Measurements from ENCODE around the gene ITGBL1. TPM values are rescaled to one million over a fixed set of nuclear protein-coding genes. Genes with fewer than 3 reads are reported as not detected.

The ITGBL1 gene
- total and polyA plus RNA-seq, 5 donors from 2014 or later: not detected

- Mint-ChIP-seq H3K27me3 (no peaks in the 10 kb centered on the region), H3K27ac (no peak overlapping the region), H3K4me3 (no peak overlapping the region), H3K9me3 (peaks cover 0 to 2% (median 0%) of the 10 kb centered on the region in 7 donors), H3K4me1 (no peaks in the 10 kb centered on the region), H3K36me3 (no peaks in the 10 kb centered on the region)
- H3K4me3 ChIP-seq (ENCODE audit: low read depth, low read length): no peak overlapping the region
- H3K27me3 ChIP-seq (ENCODE audit: control insufficient read depth, insufficient read depth, low read length): no peaks in the 10 kb centered on the region
- H3K36me3 ChIP-seq (ENCODE audit: control insufficient read depth, insufficient read depth, low read length): no peaks in the 10 kb centered on the region
- no peak for ATAC-seq (ENCODE audit: low read depth in 2 of 2)
- no peak overlapping the region for H3K27ac ChIP-seq (ENCODE audit: insufficient read depth, low read length, poor library complexity, severe bottlenecking)
- H3K9me3 ChIP-seq (ENCODE audit: control insufficient read depth in 2 of 2, low read length in 2 of 2): no peaks in the 10 kb centered on the region
- no peaks in the 10 kb centered on the region for H3K4me1 ChIP-seq (ENCODE audit: control insufficient read depth, insufficient read depth, low read length, poor library complexity, severe bottlenecking)
- no peak for DNase-seq
These were observed 41.1 kb downstream of the ITGBL1 start for GRCh38 chr13:101493541-101493940.

DNA sequence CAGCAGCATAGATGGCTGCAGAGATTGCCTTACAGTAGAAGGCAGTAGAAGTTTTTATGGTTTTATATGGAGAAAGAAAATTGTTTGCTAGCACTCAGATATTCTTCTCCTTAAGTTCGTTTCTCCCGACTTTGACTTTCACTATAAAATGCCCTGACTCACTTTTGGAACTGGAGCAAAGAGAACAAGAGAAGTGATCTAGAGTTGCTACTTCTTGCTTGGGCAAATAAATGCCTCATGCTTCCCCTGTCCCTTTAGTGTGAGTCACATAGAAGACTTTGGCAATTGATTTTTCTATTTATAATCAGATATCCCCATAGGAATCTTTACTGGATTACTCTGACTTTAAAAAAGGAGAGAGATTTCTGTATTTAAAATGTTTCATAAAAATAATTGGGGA is 46.9 kb downstream of the ITGBL1 start:
- Mint-ChIP-seq H3K4me3 (no peak overlapping the region), H3K27me3 (peaks cover 8% of the 10 kb centered on the region), H3K4me1 (no peaks in the 10 kb centered on the region), H3K36me3 (no peaks in the 10 kb centered on the region), H3K9me3 (peaks cover 0 to 2% (median 0%) of the 10 kb centered on the region in 7 donors), H3K27ac (no peak overlapping the region)
- H3K27me3 ChIP-seq (ENCODE audit: control insufficient read depth, insufficient read depth, low read length): peaks cover 3% of the 10 kb centered on the region
- no peaks in the 10 kb centered on the region for H3K9me3 ChIP-seq (ENCODE audit: control insufficient read depth in 2 of 2, low read length in 2 of 2)
- no peaks in the 10 kb centered on the region for H3K36me3 ChIP-seq (ENCODE audit: control insufficient read depth, insufficient read depth, low read length)
- no peak for ATAC-seq (ENCODE audit: low read depth in 2 of 2)
- no peak overlapping the region for H3K4me3 ChIP-seq (ENCODE audit: low read depth, low read length)
- no peak overlapping the region for H3K27ac ChIP-seq (ENCODE audit: insufficient read depth, low read length, poor library complexity, severe bottlenecking)
- no peaks in the 10 kb centered on the region for H3K4me1 ChIP-seq (ENCODE audit: control insufficient read depth, insufficient read depth, low read length, poor library complexity, severe bottlenecking)
- DNase-seq: no peak

- Mint-ChIP-seq H3K36me3 (no peaks in the 10 kb centered on the region), H3K4me3 (no peak overlapping the region), H3K4me1 (no peaks in the 10 kb centered on the region), H3K27me3 (peaks cover 12% of the 10 kb centered on the region), H3K27ac (no peak overlapping the region), H3K9me3 (peaks cover 0 to 2% (median 0%) of the 10 kb centered on the region in 7 donors)
- DNase-seq (no peak), ATAC-seq (ENCODE audit: low read depth in 2 of 2) (no peak)
- Histone ChIP-seq H3K4me3 (ENCODE audit: low read depth, low read length) (no peak overlapping the region), H3K9me3 (ENCODE audit: control insufficient read depth in 2 of 2, low read length in 2 of 2) (no peaks in the 10 kb centered on the region), H3K4me1 (ENCODE audit: control insufficient read depth, insufficient read depth, low read length, poor library complexity, severe bottlenecking) (no peaks in the 10 kb centered on the region), H3K27me3 (ENCODE audit: control insufficient read depth, insufficient read depth, low read length) (peaks cover 3% of the 10 kb centered on the region), H3K36me3 (ENCODE audit: control insufficient read depth, insufficient read depth, low read length) (no peaks in the 10 kb centered on the region), H3K27ac (ENCODE audit: insufficient read depth, low read length, poor library complexity, severe bottlenecking) (no peak overlapping the region)
These were observed 50.1 kb downstream of the ITGBL1 start for GRCh38 chr13:101502618-101503017.

- Histone ChIP-seq H3K4me1 (ENCODE audit: control insufficient read depth, insufficient read depth, low read length, poor library complexity, severe bottlenecking) (no peaks in the 10 kb centered on the region), H3K27me3 (ENCODE audit: control insufficient read depth, insufficient read depth, low read length) (peaks cover 2% of the 10 kb centered on the region), H3K36me3 (ENCODE audit: control insufficient read depth, insufficient read depth, low read length) (no peaks in the 10 kb centered on the region), H3K9me3 (ENCODE audit: control insufficient read depth in 2 of 2, low read length in 2 of 2) (no peaks in the 10 kb centered on the region), H3K27ac (ENCODE audit: insufficient read depth, low read length, poor library complexity, severe bottlenecking) (no peak overlapping the region), H3K4me3 (ENCODE audit: low read depth, low read length) (no peak overlapping the region)
- Mint-ChIP-seq H3K27ac (no peak overlapping the region), H3K9me3 (peaks cover 0 to 5% (median 1%) of the 10 kb centered on the region in 7 donors), H3K36me3 (no peaks in the 10 kb centered on the region), H3K4me1 (peaks cover 0 to 10% (median 2%) of the 10 kb centered on the region in 4 donors), H3K27me3 (peaks cover 18% of the 10 kb centered on the region), H3K4me3 (no peak overlapping the region)
- DNase-seq: no peak
- no peak for ATAC-seq (ENCODE audit: low read depth in 2 of 2)
These were observed 58.7 kb downstream of the ITGBL1 start for GRCh38 chr13:101511161-101511560.

DNA sequence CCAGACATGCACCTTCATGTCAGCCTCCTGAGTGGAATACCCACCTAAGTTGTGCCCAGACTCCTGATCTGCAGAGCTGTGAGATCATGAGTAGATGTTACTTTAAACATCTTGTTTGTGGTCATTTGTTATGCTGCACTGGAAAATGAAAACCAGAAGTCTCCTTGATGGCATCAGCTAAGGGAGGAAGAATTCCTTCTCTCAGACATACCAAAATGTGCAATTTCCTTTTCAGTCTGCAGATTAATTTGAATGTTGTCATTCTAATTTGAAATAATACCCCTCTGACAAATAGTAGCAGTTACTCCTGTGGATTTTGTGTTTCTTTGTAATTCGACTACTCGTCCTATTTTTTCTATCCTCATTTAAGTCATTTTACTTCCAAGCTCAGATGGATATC is 59.3 kb downstream of the ITGBL1 start:
- Mint-ChIP-seq H3K4me1 (peaks cover 0 to 12% (median 2%) of the 10 kb centered on the region in 4 donors), H3K27ac (no peak overlapping the region), H3K4me3 (no peak overlapping the region), H3K36me3 (no peaks in the 10 kb centered on the region), H3K27me3 (peaks cover 18% of the 10 kb centered on the region), H3K9me3 (peaks cover 0 to 4% (median 1%) of the 10 kb centered on the region in 7 donors)
- Histone ChIP-seq H3K27me3 (ENCODE audit: control insufficient read depth, insufficient read depth, low read length) (peaks cover 2% of the 10 kb centered on the region), H3K9me3 (ENCODE audit: control insufficient read depth in 2 of 2, low read length in 2 of 2) (no peaks in the 10 kb centered on the region), H3K36me3 (ENCODE audit: control insufficient read depth, insufficient read depth, low read length) (no peaks in the 10 kb centered on the region), H3K4me1 (ENCODE audit: control insufficient read depth, insufficient read depth, low read length, poor library complexity, severe bottlenecking) (no peaks in the 10 kb centered on the region), H3K4me3 (ENCODE audit: low read depth, low read length) (no peak overlapping the region), H3K27ac (ENCODE audit: insufficient read depth, low read length, poor library complexity, severe bottlenecking) (no peak overlapping the region)
- no peak for ATAC-seq (ENCODE audit: low read depth in 2 of 2)
- no peak for DNase-seq

DNA sequence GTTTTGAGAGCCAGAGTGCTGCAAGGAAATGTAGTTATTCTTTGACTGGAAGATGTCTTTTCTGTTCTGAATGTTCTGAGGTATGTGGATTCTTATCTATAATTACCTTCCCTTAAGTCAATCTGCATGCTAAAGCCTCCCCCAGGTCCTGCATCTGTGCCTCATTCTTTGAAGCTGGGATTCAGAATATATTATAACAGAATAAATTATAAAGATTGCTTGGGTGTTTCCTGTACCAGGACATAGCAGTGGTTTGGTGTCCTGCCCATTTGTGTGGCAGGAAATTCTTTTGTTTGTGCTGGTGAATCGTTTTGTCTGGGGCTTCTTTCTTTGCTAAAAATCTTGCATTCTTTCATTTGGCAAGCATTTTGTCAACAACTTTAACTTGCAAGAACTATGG is 60.2 kb downstream of the ITGBL1 start:
- H3K27ac Mint-ChIP-seq: no peak overlapping the region
- Histone ChIP-seq H3K36me3 (ENCODE audit: control insufficient read depth, insufficient read depth, low read length) (no peaks in the 10 kb centered on the region), H3K27ac (ENCODE audit: insufficient read depth, low read length, poor library complexity, severe bottlenecking) (no peak overlapping the region), H3K27me3 (ENCODE audit: control insufficient read depth, insufficient read depth, low read length) (peaks cover 2% of the 10 kb centered on the region), H3K4me1 (ENCODE audit: control insufficient read depth, insufficient read depth, low read length, poor library complexity, severe bottlenecking) (no peaks in the 10 kb centered on the region), H3K9me3 (ENCODE audit: control insufficient read depth in 2 of 2, low read length in 2 of 2) (no peaks in the 10 kb centered on the region), H3K4me3 (ENCODE audit: low read depth, low read length) (no peak overlapping the region)
- H3K27me3 Mint-ChIP-seq: peaks cover 18% of the 10 kb centered on the region
- H3K4me1 Mint-ChIP-seq: peaks cover 0 to 12% (median 2%) of the 10 kb centered on the region in 4 donors
- peaks cover 0 to 3% (median 1%) of the 10 kb centered on the region in 7 donors for H3K9me3 Mint-ChIP-seq
- H3K4me3 Mint-ChIP-seq: no peak overlapping the region
- no peaks in the 10 kb centered on the region for H3K36me3 Mint-ChIP-seq
- ATAC-seq (ENCODE audit: low read depth in 2 of 2): no peak
- DNase-seq: no peak

GRCh38 chr13:101514100-101514499 is 61.6 kb downstream of the ITGBL1 start:
- no peaks in the 10 kb centered on the region for H3K9me3 ChIP-seq (ENCODE audit: control insufficient read depth in 2 of 2, low read length in 2 of 2)
- H3K36me3 Mint-ChIP-seq: no peaks in the 10 kb centered on the region
- no peaks in the 10 kb centered on the region for H3K4me1 ChIP-seq (ENCODE audit: control insufficient read depth, insufficient read depth, low read length, poor library complexity, severe bottlenecking)
- peaks cover 0 to 3% (median 1%) of the 10 kb centered on the region in 7 donors for H3K9me3 Mint-ChIP-seq
- H3K36me3 ChIP-seq (ENCODE audit: control insufficient read depth, insufficient read depth, low read length): no peaks in the 10 kb centered on the region
- H3K27ac ChIP-seq (ENCODE audit: insufficient read depth, low read length, poor library complexity, severe bottlenecking): no peak overlapping the region
- DNase-seq (no peak), ATAC-seq (ENCODE audit: low read depth in 2 of 2) (no peak)
- no peak overlapping the region for H3K4me3 Mint-ChIP-seq
- H3K4me3 ChIP-seq (ENCODE audit: low read depth, low read length): no peak overlapping the region
- peaks cover 0 to 12% (median 2%) of the 10 kb centered on the region in 4 donors for H3K4me1 Mint-ChIP-seq
- peaks cover 13% of the 10 kb centered on the region for H3K27me3 Mint-ChIP-seq
- H3K27me3 ChIP-seq (ENCODE audit: control insufficient read depth, insufficient read depth, low read length): peaks cover 2% of the 10 kb centered on the region
- H3K27ac Mint-ChIP-seq: no peak overlapping the region

GRCh38 chr13:101514695-101515275 is 62.3 kb downstream of the ITGBL1 start:
- Mint-ChIP-seq H3K27me3 (peaks cover 13% of the 10 kb centered on the region), H3K4me1 (peaks cover 2 to 18% (median 4%) of the 10 kb centered on the region in 4 donors), H3K27ac (no peak overlapping the region), H3K36me3 (no peaks in the 10 kb centered on the region), H3K9me3 (peaks cover 0 to 3% (median 1%) of the 10 kb centered on the region in 7 donors), H3K4me3 (no peak overlapping the region)
- Histone ChIP-seq H3K36me3 (ENCODE audit: control insufficient read depth, insufficient read depth, low read length) (no peaks in the 10 kb centered on the region), H3K27ac (ENCODE audit: insufficient read depth, low read length, poor library complexity, severe bottlenecking) (no peak overlapping the region), H3K27me3 (ENCODE audit: control insufficient read depth, insufficient read depth, low read length) (peaks cover 2% of the 10 kb centered on the region), H3K4me1 (ENCODE audit: control insufficient read depth, insufficient read depth, low read length, poor library complexity, severe bottlenecking) (no peaks in the 10 kb centered on the region), H3K4me3 (ENCODE audit: low read depth, low read length) (no peak overlapping the region), H3K9me3 (ENCODE audit: control insufficient read depth in 2 of 2, low read length in 2 of 2) (no peaks in the 10 kb centered on the region)
- peak in 2 of 3 donors; percentile 22 to 57 for DNase-seq
- ATAC-seq (ENCODE audit: low read depth in 2 of 2): no peak

Data from CD4-positive, CD25-positive, alpha-beta regulatory T cell (primary cell).